Measurements from ENCODE around the gene LAMA2.

GRCh38 chr6:129519750-129520149 is 636.8 kb downstream of the LAMA2 start:
- TF ChIP-seq POLR2A (IDR thresholded peaks at IDR 0.05; ENCODE audit: low read length): no peak
- TF ChIP-seq GATA1 (IDR thresholded peaks at IDR 0.05; ENCODE audit: low read depth, low read length): no peak

Data from erythroblast (primary cell).